GM23338 (cell line): Measurements from ENCODE around the gene RTN3. TPM values are rescaled to one million over a fixed set of nuclear protein-coding genes. Genes with fewer than 3 reads are reported as not detected.

Experiments used
- ATAC-seq: fragments of 200-7000 bp; cut with Tn5 transposase; 3 replicates; pipeline ENCODE4 v1.9.1; 2020
- DNase-seq: peaks from one replicate; pipeline ENCODE4 v3.0.0-alpha.2; 2015; ENCODE audit warnings: low spot score
- H2AFZ ChIP-seq: fragments of 200-600 bp; sonication (generic); 2 replicates; pipeline ENCODE4 v1.8.0; 2016; ENCODE audit warnings: antibody characterized with exemption, mild to moderate bottlenecking, moderate library complexity
- H3F3A ChIP-seq: fragments of 200-600 bp; sonication (generic); replicated peaks from 2 replicates; pipeline ENCODE4 v1.8.0; 2017; ENCODE audit warnings: antibody characterized with exemption, mixed run types, low read depth
- H3K27ac ChIP-seq: fragments of 200-600 bp; sonication (generic); 2 replicates; pipeline ENCODE4 v1.6.1; 2016; ENCODE audit warnings: low read depth
- H3K27me3 ChIP-seq: fragments of 200-600 bp; sonication (generic); 2 replicates; pipeline ENCODE4 v1.8.0; 2016; ENCODE audit warnings: mild to moderate bottlenecking, mixed run types, moderate library complexity; ENCODE audit not compliant: insufficient read depth
- H3K36me3 ChIP-seq: fragments of 200-600 bp; sonication (generic); 2 replicates; pipeline ENCODE4 v1.8.0; 2016; ENCODE audit warnings: mild to moderate bottlenecking; ENCODE audit not compliant: insufficient read depth
- H3K4me1 ChIP-seq: fragments of 200-600 bp; sonication (generic); 2 replicates; pipeline ENCODE4 v1.8.0; 2016; ENCODE audit warnings: mild to moderate bottlenecking, moderate library complexity; ENCODE audit not compliant: insufficient read depth
- H3K4me2 ChIP-seq: fragments of 200-600 bp; sonication (generic); 2 replicates; pipeline ENCODE4 v1.7.1; 2017; ENCODE audit warnings: mixed run types
- H3K4me3 ChIP-seq: fragments of 200-600 bp; sonication (generic); 2 replicates; pipeline ENCODE4 v1.6.1; 2016; ENCODE audit warnings: mixed run types
- H3K79me2 ChIP-seq: fragments of 200-600 bp; sonication (generic); replicated peaks from 2 replicates; pipeline ENCODE4 v1.8.0; 2017; ENCODE audit warnings: mild to moderate bottlenecking; ENCODE audit not compliant: insufficient read depth
- H3K9me2 ChIP-seq: fragments of 200-600 bp; sonication (generic); 2 replicates; pipeline ENCODE4 v1.8.0; 2017; ENCODE audit not compliant: insufficient read depth
- H4K20me1 ChIP-seq: fragments of 200-600 bp; sonication (generic); replicated peaks from 2 replicates; pipeline ENCODE4 v1.8.0; 2017; ENCODE audit warnings: mild to moderate bottlenecking; ENCODE audit not compliant: insufficient read depth
- H3K27ac Mint-ChIP-seq: 2 replicates; pipeline ENCODE4 v1.8.0; 2020; ENCODE audit warnings: inconsistent platforms, mild to moderate bottlenecking, moderate library complexity, mixed read lengths
- H3K27me3 Mint-ChIP-seq: 3 replicates; pipeline ENCODE4 v1.8.0; 2022; ENCODE audit warnings: low read depth, mild to moderate bottlenecking, moderate library complexity, mixed read lengths, inconsistent platforms; ENCODE audit not compliant: insufficient read depth, poor library complexity
- H3K36me3 Mint-ChIP-seq: 3 replicates; pipeline ENCODE4 v1.8.0; 2021; ENCODE audit warnings: low read depth, mild to moderate bottlenecking, inconsistent platforms, moderate library complexity, mixed read lengths
- H3K4me1 Mint-ChIP-seq: 3 replicates; pipeline ENCODE4 v1.8.0; 2020; ENCODE audit warnings: mild to moderate bottlenecking, inconsistent platforms, mixed read lengths
- H3K4me3 Mint-ChIP-seq: 3 replicates; pipeline ENCODE4 v1.8.0; 2021; ENCODE audit warnings: moderate library complexity, mild to moderate bottlenecking, inconsistent platforms, mixed read lengths
- H3K9me3 Mint-ChIP-seq: 3 replicates; pipeline ENCODE4 v1.8.0; 2020; ENCODE audit warnings: moderate library complexity, mild to moderate bottlenecking, inconsistent platforms, mixed read lengths
- CTCF ChIP-seq, 2 experiments: fragments of 200-600 bp in 1 of 2; sonication (generic) in 1 of 2; conservative IDR thresholded peaks; 2 replicates each; pipeline versions ENCODE4 v1.5.1 to v1.6.1; 2016 to 2017; ENCODE audit warnings: antibody characterized with exemption in 2 of 2, low read depth in 2 of 2, mild to moderate bottlenecking in 2 of 2, moderate library complexity in 1 of 2
- EZH2 ChIP-seq: fragments of 200-600 bp; sonication (generic); IDR thresholded peaks from one replicate; pipeline ENCODE4 v1.8.0; 2017; ENCODE audit warnings: antibody characterized with exemption, mild to moderate bottlenecking, low read depth; ENCODE audit not compliant: unreplicated experiment
- POLR2AphosphoS5 ChIP-seq: IDR thresholded peaks from 2 replicates; pipeline ENCODE4 v1.6.1; 2016; ENCODE audit warnings: antibody characterized with exemption, low read depth
- ZNF114 ChIP-seq: fragments of 250-450 bp; sonication (Bioruptor Pico); IDR thresholded peaks from 2 replicates; pipeline ENCODE4 v1.5.0; 2020; ENCODE audit warnings: mild to moderate bottlenecking, moderate library complexity
- ZNF331 ChIP-seq: fragments of 250-450 bp; sonication (Bioruptor Pico); IDR thresholded peaks from 2 replicates; pipeline ENCODE4 v1.5.0; 2020; ENCODE audit warnings: low read depth, mild to moderate bottlenecking, moderate library complexity
- ZNF462 ChIP-seq: fragments of 250-450 bp; sonication (Bioruptor Pico); IDR thresholded peaks from 2 replicates; pipeline ENCODE4 v1.5.0; 2020; ENCODE audit warnings: mild to moderate bottlenecking, moderate library complexity
- polyA plus RNA-seq: library from polyadenylated mRNA; unstranded; fragments of >200 nt; fragmentation: Nextera tagmentation; extraction: Ambion mirVana; gene quantifications from 2 replicates; pipeline ENCODE4 v1.2.1, GENCODE V29; 2016
- total RNA-seq: library from RNA; depleted of rRNA; stranded (reverse); fragments of >200 nt; shearing (Covaris generic); gene quantifications from 2 replicates; pipeline ENCODE4 v1.2.3, GENCODE V29; 2014

Gene RTN3
- total and polyA plus RNA-seq, 2 experiments from 2014 or later = 138 to 162 TPM

- TF ChIP-seq CTCF (conservative IDR thresholded peaks at IDR 0.05; ENCODE audit: low read depth in 2 of 2) = no peak
- no peak for TF ChIP-seq ZNF331
Observed at GRCh38 chr11:63756919-63757761, 75.8 kb downstream of the RTN3 start (continued).

- ATAC-seq = no peak
- Mint-ChIP-seq H3K9me3 (peaks cover 3% of the 10 kb centered on the region; the same call in 1 of the 3 replicates), H3K27me3 (peaks cover 33% of the 10 kb centered on the region), H3K27ac (peak overlapping the region; percentile 93; the same call in 1 of the 2 replicates), H3K4me1 (peaks cover 34% of the 10 kb centered on the region), H3K4me3 (peak overlapping the region; percentile 97), H3K36me3 (peaks cover 48% of the 10 kb centered on the region)
- peaks cover 41% of the 10 kb centered on the region for H3K79me2 ChIP-seq
- H3K36me3 ChIP-seq = 0 out of 2 replicates have a peak, but pooled peaks cover 13% of the 10 kb centered on the region
- no peak overlapping the region for H2AFZ ChIP-seq
- H3K9me2 ChIP-seq = no peaks in the 10 kb centered on the region
- peak overlapping the region; percentile 95; the same call in 1 of the 2 replicates for H3K27ac ChIP-seq
- peak; percentile 36 for DNase-seq
- TF ChIP-seq POLR2AphosphoS5 (peak; percentile 19), ZNF462 (CRISPR knock-in tag) (no peak), EZH2 (no peak), ZNF114 (CRISPR knock-in tag) (no peak)
- no peaks in the 10 kb centered on the region for H3K27me3 ChIP-seq
- peaks cover 29% of the 10 kb centered on the region for H4K20me1 ChIP-seq
- H3K4me3 ChIP-seq = peak overlapping the region; percentile 99
- H3K4me1 ChIP-seq = peaks cover 41% of the 10 kb centered on the region
- peak overlapping the region; percentile 98 for H3K4me2 ChIP-seq
- peaks cover 24% of the 10 kb centered on the region for H3F3A ChIP-seq
Observed at GRCh38 chr11:63760487-63761079, 79.3 kb downstream of the RTN3 start.
